Activated CD8-positive, alpha-beta memory T cell treated with anti-CD3 and anti-CD28 coated beads for 24 hours (primary cell): ENCODE measurements around the gene OCSTAMP.

Source experiments
- DNase-seq: peaks from one replicate; pipeline ENCODE4 v3.0.0-alpha.2; 2020

The OCSTAMP gene

GRCh38 chr20:46509523-46509922 is 40.9 kb downstream of the OCSTAMP start:
- DNase-seq: no peak

DNA sequence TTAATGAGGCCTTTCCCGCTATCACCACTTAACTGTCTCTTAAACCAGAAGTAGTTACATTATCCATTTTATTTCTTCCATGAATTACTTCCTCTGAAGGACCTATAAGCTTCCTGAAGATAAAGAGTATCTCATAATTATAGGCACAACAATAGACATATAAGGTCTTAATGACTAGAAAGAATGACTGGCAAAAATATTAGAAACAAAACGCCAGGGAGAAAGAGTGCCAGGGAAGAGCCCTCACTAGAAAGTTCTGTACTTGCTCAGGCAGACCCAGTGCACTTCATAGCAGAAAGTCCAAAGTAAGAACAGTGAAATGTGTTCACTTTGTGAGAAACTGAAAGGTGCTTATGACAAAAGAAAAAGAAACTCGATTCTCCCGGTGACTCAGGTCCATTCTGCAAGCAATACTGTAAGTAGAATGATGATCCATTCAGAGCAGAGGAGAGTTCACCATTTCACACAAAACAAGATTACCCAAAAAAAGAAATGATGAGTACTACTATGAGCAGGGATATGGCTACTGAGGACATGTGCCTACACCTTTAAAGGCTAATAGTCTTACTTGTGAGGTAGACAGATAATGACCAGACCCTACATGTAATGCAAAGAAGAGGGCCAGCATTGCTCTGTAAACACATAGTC is 42.6 kb downstream of the OCSTAMP start:
- DNase-seq: no peak

DNA sequence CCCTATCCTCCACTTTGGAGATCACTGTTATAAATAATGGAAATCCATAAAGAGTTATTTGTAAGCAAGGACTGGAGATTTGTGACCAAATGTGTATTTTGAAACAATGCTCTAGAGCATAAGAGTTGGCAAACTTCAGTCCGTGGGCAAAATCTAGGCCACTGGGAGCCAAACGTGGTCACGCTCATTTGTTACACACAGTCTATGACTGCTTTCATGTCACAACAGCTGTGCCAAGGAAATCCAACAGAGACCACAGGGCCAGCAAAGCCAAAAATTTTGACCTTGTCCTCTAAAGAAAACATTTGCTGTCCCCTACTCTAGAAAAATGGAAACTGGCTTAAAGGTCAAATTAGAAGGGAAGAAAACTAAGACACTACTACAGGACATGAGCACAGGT is 44.9 kb downstream of the OCSTAMP start:
- no peak for DNase-seq

DNA sequence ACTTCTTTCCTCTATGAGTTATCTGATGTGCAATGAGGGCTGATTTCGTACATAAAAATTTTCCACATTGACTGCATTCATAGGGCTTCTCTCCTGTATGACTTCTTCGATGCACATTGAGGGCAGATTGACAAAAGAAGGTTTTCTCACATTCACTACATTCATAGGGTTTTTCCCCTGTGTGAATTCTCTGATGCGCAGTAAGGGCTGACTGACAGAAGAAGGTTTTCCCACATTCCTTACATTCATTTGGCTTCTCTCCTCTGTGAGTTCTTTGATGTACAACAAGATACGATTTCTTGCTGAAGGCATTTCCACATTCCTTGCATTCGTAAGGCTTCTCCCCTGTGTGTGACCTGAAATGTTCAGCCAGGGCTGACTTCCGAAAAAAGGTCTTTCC is 48.5 kb downstream of the OCSTAMP start:
- DNase-seq: no peak

DNA sequence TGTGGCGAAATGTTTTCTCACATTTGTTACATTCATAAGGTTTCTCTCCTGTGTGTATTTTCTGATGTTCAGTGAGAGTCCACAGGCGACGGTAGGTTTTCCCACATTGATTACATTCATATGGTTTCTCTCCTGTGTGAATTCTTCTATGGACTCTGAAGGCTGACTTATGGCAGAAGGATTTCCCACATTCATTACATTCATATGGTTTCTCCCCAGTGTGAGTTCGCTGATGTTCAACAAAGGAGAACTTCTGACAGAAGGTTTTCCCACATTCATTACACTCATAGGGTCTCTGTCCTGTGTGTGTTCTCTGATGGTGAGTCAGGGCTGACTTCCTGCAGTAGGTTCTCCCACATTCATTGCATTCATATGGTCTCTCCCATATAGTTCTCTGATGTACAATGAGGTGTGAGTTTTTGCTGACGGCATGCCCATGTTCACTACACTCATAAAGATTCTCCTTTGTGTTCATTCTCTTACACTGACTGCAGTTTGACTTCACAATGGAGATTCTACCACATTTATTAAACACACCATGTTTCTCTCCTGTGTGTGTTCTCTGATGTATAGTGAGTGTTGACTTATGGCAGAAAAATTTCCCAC is 49.0 kb downstream of the OCSTAMP start:
- no peak for DNase-seq

DNA sequence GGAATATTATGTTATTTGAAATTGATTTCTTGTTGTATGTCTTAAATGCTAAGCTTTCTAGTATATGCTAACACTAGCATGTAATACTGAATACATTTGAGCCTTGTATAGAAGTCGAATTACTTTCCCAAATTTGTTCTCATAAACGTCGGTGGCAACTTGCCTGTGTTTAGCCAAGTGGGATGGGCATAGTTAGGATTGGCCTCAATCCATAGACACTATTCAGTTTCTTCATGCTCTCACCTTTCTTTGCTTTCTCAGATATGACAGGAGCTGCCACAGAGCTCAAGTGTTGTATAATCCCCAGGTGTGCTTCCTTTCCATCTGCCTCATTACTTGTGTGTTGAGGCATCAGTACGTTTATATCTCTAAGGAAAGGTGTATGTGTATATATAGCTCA is 56.4 kb downstream of the OCSTAMP start:
- DNase-seq: no peak

- no peak for DNase-seq
Measured at GRCh38 chr20:46491354-46491753, 59.1 kb downstream of the OCSTAMP start.
